GM12891 (cell line): Measurements from ENCODE around the gene BTNL2.

ENCODE experiments used
- DNase-seq: peaks from one replicate; pipeline ENCODE4 v3.0.0; 2011; ENCODE audit warnings: low spot score; ENCODE audit not compliant: insufficient read length
- FAIRE-seq: peaks from 2 replicates; lab custom pipeline; 2011; peaks lifted over from hg19 to GRCh38; lab: Jason Lieb, UNC
- PAX5 ChIP-seq: IDR thresholded peaks from 2 replicates; pipeline ENCODE4 v1.6.1; 2011; ENCODE audit warnings: low read length, moderate library complexity, mild to moderate bottlenecking; ENCODE audit not compliant: insufficient read depth, severe bottlenecking
- POLR2A ChIP-seq: IDR thresholded peaks from 2 replicates; pipeline ENCODE4 v1.6.1; 2011; ENCODE audit warnings: low read depth, low read length, control low read depth
- POLR2AphosphoS5 ChIP-seq: IDR thresholded peaks from 2 replicates; pipeline ENCODE4 v1.6.1; 2011; ENCODE audit warnings: low read depth, low read length, control low read depth
- POU2F2 ChIP-seq: IDR thresholded peaks from 2 replicates; pipeline ENCODE4 v1.6.1; 2011; ENCODE audit warnings: low read depth, mild to moderate bottlenecking, control low read depth, low read length, moderate library complexity
- SPI1 ChIP-seq: IDR thresholded peaks from 2 replicates; pipeline ENCODE4 v1.6.1; 2011; ENCODE audit warnings: low read depth, low read length, control low read depth
- TAF1 ChIP-seq: IDR thresholded peaks from 2 replicates; pipeline ENCODE4 v1.6.1; 2011; ENCODE audit warnings: low read depth, low read length, control low read depth

BTNL2 gene

GRCh38 chr6:32424589-32425300 lies 17.8 kb upstream of the BTNL2 start:
- FAIRE-seq (peak; percentile 13), DNase-seq (no peak)
- TF ChIP-seq POU2F2 (no peak), POLR2A (no peak), TAF1 (no peak), POLR2AphosphoS5 (no peak), PAX5 (no peak), SPI1 (no peak)

- DNase-seq (no peak), FAIRE-seq (no peak)
- TF ChIP-seq PAX5, result no peak
- TF ChIP-seq POU2F2, result no peak
- TF ChIP-seq SPI1, result no peak
- TF ChIP-seq POLR2AphosphoS5, result no peak
- no peak for TF ChIP-seq TAF1
Observed at GRCh38 chr6:32416036-32416435, 9.1 kb upstream of the BTNL2 start.

DNA sequence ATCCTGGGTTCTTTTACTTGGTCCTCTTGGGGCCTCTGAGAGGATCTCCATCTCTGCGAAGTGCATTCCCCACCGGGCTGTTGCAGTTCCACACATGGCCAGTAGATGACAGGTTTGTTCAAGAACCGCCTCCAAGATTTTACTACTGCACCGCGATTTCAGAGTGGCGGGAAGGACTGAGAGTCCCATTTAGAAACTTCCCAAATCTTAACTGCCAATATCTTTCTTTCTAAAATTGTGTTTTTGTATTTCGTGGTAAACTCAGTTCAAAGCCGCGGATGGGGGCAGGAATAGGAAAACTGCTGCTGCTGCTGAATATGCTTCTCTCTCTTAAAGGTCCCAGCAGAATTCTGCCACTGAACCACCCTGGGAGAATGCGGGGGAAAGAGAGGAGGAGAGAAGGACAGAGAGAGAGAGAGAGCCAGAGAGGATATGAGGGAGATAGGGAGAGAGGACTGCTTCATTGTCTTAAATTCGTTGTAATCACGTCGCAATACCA lies 8.6 kb upstream of the BTNL2 start:
- DNase-seq (peak; percentile 25), FAIRE-seq (peak; percentile 90)
- no peak for TF ChIP-seq SPI1
- TF ChIP-seq PAX5, result no peak
- TF ChIP-seq POLR2AphosphoS5, result no peak
- TF ChIP-seq TAF1, result no peak
- TF ChIP-seq POLR2A, result no peak
- no peak for TF ChIP-seq POU2F2

DNA sequence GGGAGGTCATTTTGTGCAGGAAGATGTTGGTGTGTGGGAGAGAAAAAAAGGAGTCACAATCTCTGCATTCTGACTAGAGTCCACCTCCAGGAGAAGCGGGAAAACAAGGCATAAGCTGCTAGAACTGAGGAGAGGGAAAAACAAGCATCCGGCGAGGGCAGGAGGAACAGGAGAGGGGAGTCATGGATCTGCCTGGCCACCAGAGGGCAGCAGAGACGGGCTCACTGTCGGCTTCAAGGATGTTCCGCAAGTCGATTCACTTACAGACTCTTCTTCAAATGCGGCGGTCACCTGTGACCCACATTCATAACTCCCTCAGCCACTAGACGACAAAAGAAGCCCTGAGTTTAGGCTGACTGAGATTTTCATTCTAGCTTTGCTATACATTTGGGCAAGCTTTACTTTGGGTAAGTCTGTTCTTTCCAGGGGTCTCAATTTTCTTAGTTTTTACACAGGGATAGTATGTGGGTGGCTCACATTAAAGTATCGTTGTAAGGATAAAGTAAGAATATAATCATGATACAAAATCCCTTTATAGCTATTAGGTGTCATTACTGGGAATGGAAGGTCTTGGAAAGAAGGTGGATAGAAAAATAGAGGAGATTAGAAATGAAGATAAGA lies 6.6 kb upstream of the BTNL2 start:
- TF ChIP-seq SPI1 (no peak), POU2F2 (no peak), TAF1 (no peak), PAX5 (no peak), POLR2A (no peak), POLR2AphosphoS5 (no peak)
- FAIRE-seq, result peak; percentile 97
- peak; percentile 35 for DNase-seq

GRCh38 chr6:32411566-32412327 lies 4.8 kb upstream of the BTNL2 start:
- DNase-seq (no peak), FAIRE-seq (no peak)
- no peak for TF ChIP-seq TAF1
- no peak for TF ChIP-seq POU2F2
- no peak for TF ChIP-seq POLR2AphosphoS5
- TF ChIP-seq PAX5, result no peak
- TF ChIP-seq SPI1, result no peak
- TF ChIP-seq POLR2A, result no peak

DNA sequence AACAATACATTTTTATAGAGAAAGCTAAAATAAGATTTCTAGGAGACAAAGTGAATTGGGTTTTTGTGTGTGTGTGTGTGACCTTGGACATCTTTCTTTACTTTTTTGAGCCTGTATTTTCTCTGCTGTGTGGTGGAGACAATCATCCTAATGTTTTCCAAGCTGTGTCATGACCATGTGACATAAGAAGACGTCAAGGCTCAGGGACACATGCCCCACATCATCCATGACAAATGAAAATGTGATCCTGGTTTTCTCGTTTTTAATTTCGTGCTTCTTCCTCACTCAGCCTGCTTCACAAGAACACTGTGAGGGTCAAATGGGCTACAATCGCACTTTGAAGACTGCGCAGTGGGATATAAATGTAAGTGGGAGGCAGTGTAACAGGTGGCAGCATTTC lies 3.9 kb upstream of the BTNL2 start:
- TF ChIP-seq POLR2AphosphoS5 (no peak), SPI1 (no peak), POLR2A (no peak), TAF1 (no peak), PAX5 (no peak), POU2F2 (no peak)
- no peak for FAIRE-seq
- DNase-seq, result no peak

GRCh38 chr6:32406197-32406596 lies 784 bp downstream of the BTNL2 start:
- no peak for FAIRE-seq
- TF ChIP-seq POLR2AphosphoS5, result no peak
- no peak for TF ChIP-seq SPI1
- TF ChIP-seq POLR2A, result no peak
- TF ChIP-seq PAX5, result no peak
- no peak for TF ChIP-seq POU2F2
- TF ChIP-seq TAF1, result no peak
- DNase-seq, result no peak

DNA sequence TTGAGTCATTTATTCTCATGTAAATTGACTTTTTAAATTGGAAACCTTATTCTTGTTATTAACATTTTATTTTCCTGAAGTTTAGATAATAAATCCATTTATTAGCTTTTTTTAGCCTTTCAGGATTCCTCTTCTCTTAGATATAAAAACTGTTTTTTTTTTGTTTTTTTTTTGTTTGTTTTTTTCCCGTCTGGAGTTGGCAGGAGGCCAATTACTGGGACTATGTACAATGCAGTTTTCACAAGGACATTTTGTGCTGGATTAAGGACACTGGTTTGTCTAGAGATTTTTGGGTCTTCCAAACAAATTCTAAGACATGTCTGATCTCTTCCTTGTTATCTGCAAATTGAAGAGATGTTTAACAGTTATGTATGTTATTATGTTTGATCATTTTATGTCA lies 1.3 kb downstream of the BTNL2 start:
- DNase-seq (no peak), FAIRE-seq (no peak)
- no peak for TF ChIP-seq TAF1
- TF ChIP-seq POLR2A, result no peak
- TF ChIP-seq POU2F2, result no peak
- TF ChIP-seq PAX5, result no peak
- TF ChIP-seq POLR2AphosphoS5, result no peak
- TF ChIP-seq SPI1, result no peak

DNA sequence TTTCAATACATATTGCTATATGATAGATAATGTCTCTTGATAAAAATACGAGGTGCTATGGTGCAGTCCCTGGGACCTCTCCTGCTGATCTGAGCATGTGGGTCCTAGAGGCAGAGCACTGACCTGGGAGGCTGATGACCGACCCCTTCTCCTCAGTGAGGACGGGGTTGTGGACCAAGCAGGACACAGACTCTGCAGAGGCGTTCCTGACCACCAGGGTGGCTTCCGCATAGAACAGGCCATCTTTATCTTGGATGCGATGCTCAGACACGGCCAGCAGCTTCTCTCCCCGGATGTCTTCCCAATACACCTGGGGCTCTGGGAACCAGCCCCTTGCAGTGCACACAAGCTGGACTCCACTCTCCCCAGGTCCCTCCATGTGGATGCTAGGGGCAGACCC lies 4.2 kb downstream of the BTNL2 start:
- no peak for TF ChIP-seq PAX5
- TF ChIP-seq SPI1, result no peak
- no peak for DNase-seq
- FAIRE-seq, result no peak

DNA sequence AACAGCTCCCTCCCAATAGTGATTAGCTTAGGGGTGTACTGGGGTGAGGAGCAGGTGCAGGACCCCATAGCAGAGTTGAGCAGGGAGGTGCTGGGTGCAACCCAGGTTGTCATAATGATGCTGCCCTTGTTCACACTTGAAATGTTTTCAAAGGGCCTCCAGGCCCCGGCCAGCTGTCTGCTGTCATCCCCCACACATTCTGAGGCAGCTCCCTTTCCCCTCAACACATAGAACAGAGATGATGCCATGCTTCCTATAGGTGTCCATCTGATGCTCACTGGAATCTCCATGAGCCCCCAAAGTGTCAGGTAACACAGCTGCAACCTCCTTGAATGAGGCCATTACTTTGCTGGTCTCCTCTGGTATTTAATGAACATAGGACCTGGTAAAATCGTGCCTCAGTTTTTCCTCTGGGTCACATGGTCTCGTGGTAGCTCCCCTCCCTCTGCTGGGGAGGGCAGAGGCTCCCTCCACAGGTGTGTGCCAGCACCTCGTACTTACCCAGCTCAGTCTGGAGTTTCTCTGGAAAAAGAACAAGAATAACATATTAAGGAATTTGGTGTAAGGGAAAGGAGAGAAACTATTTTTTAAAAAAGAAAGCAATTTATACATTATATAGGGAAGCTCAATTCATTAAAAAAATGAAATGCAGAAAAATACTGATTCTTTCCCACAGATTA lies 5.6 kb downstream of the BTNL2 start:
- TF ChIP-seq PAX5, result no peak
- TF ChIP-seq POLR2AphosphoS5, result no peak
- TF ChIP-seq SPI1, result no peak
- no peak for TF ChIP-seq TAF1
- no peak for TF ChIP-seq POU2F2
- no peak for TF ChIP-seq POLR2A
- FAIRE-seq (no peak), DNase-seq (no peak)
